Activated naive CD4-positive, alpha-beta T cell treated with anti-CD3 and anti-CD28 coated beads, Interleukin-2, amount 50 U/mL, for 24 hours (primary cell): ENCODE measurements around the gene GLMP.

Experiments used
- H3K27ac Mint-ChIP-seq: one replicate; pipeline ENCODE4 v1.8.0; 2021; ENCODE audit warnings: mild to moderate bottlenecking, mixed read lengths
- H3K27me3 Mint-ChIP-seq: one replicate; pipeline ENCODE4 v1.8.0; 2021; ENCODE audit warnings: mixed read lengths
- H3K36me3 Mint-ChIP-seq: one replicate; pipeline ENCODE4 v1.8.0; 2021; ENCODE audit warnings: mixed read lengths
- H3K4me1 Mint-ChIP-seq: one replicate; pipeline ENCODE4 v1.8.0; 2021; ENCODE audit warnings: mixed read lengths
- H3K4me3 Mint-ChIP-seq: one replicate; pipeline ENCODE4 v1.8.0; 2021; ENCODE audit warnings: mild to moderate bottlenecking, mixed read lengths
- H3K9me3 Mint-ChIP-seq: one replicate; pipeline ENCODE4 v1.8.0; 2021; ENCODE audit warnings: mixed read lengths

GLMP gene

DNA sequence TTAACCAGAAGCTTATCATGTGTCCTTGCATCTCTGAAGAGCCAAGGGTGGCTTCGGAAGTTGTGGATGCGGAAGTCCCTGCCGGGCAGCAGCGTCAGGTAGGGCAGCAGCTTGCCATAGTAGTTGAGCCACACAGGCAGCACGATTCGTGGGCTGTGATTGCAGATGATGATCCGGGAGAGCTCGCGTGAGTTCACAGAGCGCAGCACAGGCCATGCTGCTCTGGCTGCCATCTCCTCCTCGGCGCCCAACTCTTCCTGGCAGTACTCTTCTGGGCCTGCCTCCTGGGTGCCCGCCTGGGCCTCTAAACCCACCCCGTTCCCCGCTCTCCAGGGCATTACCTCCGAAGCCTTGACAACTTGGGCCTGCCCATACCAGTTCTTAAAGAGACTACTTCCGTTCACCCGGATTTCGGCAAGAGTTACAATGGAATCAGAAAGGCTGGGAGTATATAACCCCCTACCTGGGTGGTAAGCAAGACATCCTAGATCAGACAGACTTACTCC, 3.4 kb upstream of the GLMP start, which contains the start of gene VHLL:
TSS of gene VHLL (minus strand) at position 456 of the 506 bp plus-strand sequence. CDS start at position 338, 118 bp downstream.
- H3K9me3 Mint-ChIP-seq, result no peaks in the 10 kb centered on the region
- H3K4me3 Mint-ChIP-seq, result no peak within 1 kb of the TSS
- H3K27ac Mint-ChIP-seq, result no peak within 1 kb of the TSS

DNA sequence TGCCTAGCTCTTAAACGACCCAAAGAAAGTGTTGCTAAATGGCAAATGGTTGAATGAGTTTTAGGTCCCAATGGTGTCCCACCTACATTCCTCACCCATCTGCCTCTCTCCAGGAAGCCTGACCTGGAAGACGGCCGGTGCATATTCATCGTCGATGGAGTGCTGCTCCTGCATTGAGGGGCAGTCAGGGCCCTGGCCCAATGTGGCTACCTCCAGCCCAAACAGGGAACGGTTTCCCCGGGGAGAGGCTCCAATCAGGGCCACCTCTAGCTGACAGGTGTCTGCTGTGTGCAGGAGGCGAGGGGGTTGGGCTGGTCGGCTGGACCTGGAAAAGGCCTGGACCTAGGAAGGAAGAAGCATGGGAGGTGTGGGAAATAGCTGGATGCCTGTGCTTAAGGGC, 1.6 kb downstream of the GLMP start:
- Mint-ChIP-seq H3K4me3 (no peak overlapping the region), H3K27ac (no peak overlapping the region), H3K9me3 (no peaks in the 10 kb centered on the region), H3K36me3 (no peaks in the 10 kb centered on the region), H3K27me3 (no peaks in the 10 kb centered on the region), H3K4me1 (peaks cover 26% of the 10 kb centered on the region)

More for the DNA sequence above, 3.4 kb upstream of the GLMP start, which contains the start of gene VHLL:
- Mint-ChIP-seq H3K36me3 (no peaks in the 10 kb centered on the region), H3K4me1 (peaks cover 18% of the 10 kb centered on the region), H3K27me3 (no peaks in the 10 kb centered on the region)

DNA sequence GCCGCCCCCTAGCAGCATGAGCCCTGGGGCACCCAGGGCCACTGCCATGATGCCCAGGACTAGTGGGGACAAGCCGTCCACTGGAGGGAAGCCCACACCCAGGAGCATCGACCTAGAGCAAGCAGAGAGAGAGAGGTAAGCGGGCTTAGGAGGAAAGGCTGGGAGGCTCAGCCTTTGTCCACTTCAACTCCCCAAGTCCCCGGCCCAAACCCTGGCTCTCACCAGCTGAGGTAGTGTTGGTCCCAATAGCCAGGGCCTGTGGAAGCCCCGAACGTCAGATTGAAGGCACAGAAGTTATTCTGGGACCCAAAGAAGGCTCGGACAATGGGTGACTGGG, 2.4 kb downstream of the GLMP start:
- Mint-ChIP-seq H3K27me3 (no peaks in the 10 kb centered on the region), H3K4me3 (no peak overlapping the region), H3K4me1 (peaks cover 26% of the 10 kb centered on the region), H3K9me3 (no peaks in the 10 kb centered on the region), H3K27ac (peak overlapping the region; percentile 72), H3K36me3 (no peaks in the 10 kb centered on the region)

DNA sequence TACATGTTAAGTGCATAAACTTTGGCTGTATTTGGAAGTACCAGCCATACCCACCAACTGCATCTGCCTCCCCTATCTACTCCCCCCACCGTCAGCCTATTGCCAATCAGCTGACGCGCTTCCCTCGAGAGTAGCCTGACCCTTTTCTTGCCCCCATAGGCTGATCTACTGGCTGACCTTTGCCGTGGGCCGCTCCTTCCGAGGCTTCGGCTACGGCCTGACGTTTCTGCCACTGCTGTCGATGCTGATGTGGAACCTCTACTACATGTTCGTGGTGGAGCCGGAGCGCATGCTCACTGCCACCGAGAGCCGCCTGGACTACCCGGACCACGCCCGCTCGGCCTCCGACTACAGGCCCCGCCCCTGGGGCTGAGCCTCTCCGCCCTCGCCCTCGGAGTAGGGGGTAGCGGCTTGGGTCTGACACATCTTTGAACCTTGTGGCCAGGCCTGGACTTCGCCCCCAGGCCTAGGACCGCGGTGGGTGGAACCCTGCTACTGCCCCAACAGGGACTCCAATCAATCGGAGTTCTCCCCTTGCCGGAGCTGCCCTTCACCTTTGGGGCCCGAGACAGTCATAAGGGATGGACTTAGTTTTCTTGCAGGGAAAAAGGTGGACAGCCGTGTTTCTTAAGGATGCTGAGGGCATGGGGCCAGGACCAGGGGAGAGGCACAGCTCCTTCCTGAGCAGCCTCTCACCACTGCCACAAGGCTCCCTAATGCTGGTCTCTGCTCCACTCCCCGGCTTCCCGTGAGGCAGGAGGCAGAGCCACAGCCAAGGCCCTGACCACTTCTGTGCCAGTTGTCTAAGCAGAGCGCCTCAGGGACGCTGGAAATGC, 4.0 kb downstream of the GLMP start:
- H3K36me3 Mint-ChIP-seq, result no peaks in the 10 kb centered on the region

DNA sequence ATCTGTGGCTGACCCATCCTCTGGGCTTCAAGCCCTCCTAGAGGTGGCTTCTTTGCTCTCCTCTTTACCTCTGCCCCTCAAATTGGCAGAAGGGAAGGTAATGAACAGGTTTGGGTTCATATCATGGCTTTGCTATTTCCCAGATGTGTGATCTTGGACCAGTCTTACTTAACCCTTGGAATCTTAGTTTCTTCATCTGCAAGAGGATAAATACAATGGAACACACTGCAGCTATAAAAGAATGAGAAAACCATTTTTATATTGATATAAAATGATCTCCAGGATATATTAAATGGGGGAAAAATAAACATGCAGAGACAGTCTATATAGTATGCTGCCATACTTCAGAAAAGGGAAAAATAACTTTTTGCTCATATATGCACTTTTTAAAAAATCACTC, 5.6 kb downstream of the GLMP start:
- Mint-ChIP-seq H3K4me3 (no peak overlapping the region), H3K27ac (no peak overlapping the region), H3K27me3 (no peaks in the 10 kb centered on the region), H3K4me1 (peaks cover 16% of the 10 kb centered on the region), H3K36me3 (no peaks in the 10 kb centered on the region), H3K9me3 (no peaks in the 10 kb centered on the region)

More for the DNA sequence above, 4.0 kb downstream of the GLMP start:
- H3K27ac Mint-ChIP-seq, result peak overlapping the region; percentile 70
- H3K4me3 Mint-ChIP-seq, result no peak overlapping the region
- peaks cover 26% of the 10 kb centered on the region for H3K4me1 Mint-ChIP-seq
- H3K27me3 Mint-ChIP-seq, result no peaks in the 10 kb centered on the region
- no peaks in the 10 kb centered on the region for H3K9me3 Mint-ChIP-seq

DNA sequence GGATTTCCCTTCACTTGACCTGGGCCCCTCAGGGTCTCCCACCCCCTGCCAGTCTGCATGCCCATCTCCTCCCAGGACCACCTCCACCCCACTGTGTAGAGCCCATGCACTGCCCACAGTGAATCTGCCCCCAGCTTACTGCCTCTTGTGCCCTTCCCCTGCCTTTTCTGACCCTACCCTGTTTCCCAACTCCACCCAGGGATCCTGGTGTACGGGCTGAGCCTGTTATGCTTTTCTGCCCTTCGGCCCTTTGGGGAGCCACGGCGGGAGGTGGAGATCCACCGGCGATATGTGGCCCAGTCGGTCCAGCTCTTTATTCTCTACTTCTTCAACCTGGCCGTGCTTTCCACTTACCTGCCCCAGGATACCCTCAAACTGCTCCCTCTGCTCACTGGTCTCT, 9.4 kb downstream of the GLMP start:
- Mint-ChIP-seq H3K27ac (peak overlapping the region; percentile 51), H3K36me3 (peaks cover 2% of the 10 kb centered on the region), H3K4me1 (peaks cover 23% of the 10 kb centered on the region), H3K27me3 (no peaks in the 10 kb centered on the region), H3K4me3 (no peak overlapping the region), H3K9me3 (no peaks in the 10 kb centered on the region)

DNA sequence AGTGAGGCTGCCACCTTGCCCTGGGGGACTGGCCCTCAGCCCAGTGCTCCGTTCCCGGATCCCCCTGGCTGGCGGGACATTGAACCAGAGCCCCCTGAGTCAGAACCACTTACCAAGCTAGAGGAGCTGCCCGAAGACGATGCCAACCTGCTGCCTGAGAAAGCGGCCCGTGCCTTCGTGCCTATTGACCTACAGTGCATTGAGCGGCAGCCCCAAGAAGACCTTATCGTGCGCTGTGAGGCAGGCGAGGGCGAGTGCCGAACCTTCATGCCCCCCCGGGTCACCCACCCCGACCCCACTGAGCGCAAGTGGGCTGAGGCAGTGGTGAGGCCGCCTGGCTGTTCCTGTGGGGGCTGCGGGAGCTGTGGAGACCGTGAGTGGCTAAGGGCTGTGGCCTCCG, 10.0 kb downstream of the GLMP start:
- H3K4me1 Mint-ChIP-seq, result peaks cover 29% of the 10 kb centered on the region
- no peaks in the 10 kb centered on the region for H3K27me3 Mint-ChIP-seq
- H3K36me3 Mint-ChIP-seq, result peaks cover 2% of the 10 kb centered on the region
- H3K27ac Mint-ChIP-seq, result no peak overlapping the region
- H3K9me3 Mint-ChIP-seq, result no peaks in the 10 kb centered on the region
- no peak overlapping the region for H3K4me3 Mint-ChIP-seq

- Mint-ChIP-seq H3K36me3 (peaks cover 2% of the 10 kb centered on the region), H3K27me3 (no peaks in the 10 kb centered on the region), H3K9me3 (no peaks in the 10 kb centered on the region), H3K4me1 (peaks cover 36% of the 10 kb centered on the region), H3K4me3 (peak overlapping the region; percentile 44), H3K27ac (no peak overlapping the region)
Observed at GRCh38 chr1:156284757-156285156, 10.7 kb downstream of the GLMP start.

GRCh38 chr1:156284112-156284511, 11.4 kb downstream of the GLMP start, which contains the start of gene TMEM79:
TSS of gene TMEM79 (plus strand) at chr1:156284325. CDS start at chr1:156285227, 902 bp downstream.
- no peaks in the 10 kb centered on the region for H3K27me3 Mint-ChIP-seq
- peaks cover 2% of the 10 kb centered on the region for H3K36me3 Mint-ChIP-seq
- H3K9me3 Mint-ChIP-seq, result no peaks in the 10 kb centered on the region
- H3K4me1 Mint-ChIP-seq, result peaks cover 37% of the 10 kb centered on the region
- H3K27ac Mint-ChIP-seq, result peak within 1 kb of the TSS; percentile 93
- H3K4me3 Mint-ChIP-seq, result peak within 1 kb of the TSS; percentile 97

DNA sequence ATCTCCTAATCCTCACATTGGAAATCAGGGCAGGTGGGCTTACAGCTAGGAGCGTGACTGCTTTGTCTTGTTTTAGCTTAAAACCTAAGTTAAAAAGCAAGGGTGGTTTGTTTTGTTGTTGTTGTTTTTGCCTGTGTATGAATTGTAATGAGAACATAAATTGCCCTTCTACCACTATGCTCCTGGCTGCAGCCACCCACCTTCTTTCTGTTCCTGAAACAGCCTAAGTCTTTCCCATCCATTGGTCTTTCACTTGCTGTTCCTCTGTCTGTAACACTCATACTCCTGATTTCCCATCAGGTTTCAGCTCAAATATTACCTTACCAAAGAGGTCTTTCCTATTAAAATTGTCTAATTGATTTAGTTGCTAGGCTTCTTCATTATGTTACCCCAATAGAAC, 12.0 kb downstream of the GLMP start:
- H3K27ac Mint-ChIP-seq, result peak overlapping the region; percentile 93
- peaks cover 37% of the 10 kb centered on the region for H3K4me1 Mint-ChIP-seq
- no peaks in the 10 kb centered on the region for H3K27me3 Mint-ChIP-seq
- H3K4me3 Mint-ChIP-seq, result peak overlapping the region; percentile 97
- H3K9me3 Mint-ChIP-seq, result no peaks in the 10 kb centered on the region
- H3K36me3 Mint-ChIP-seq, result peaks cover 2% of the 10 kb centered on the region

DNA sequence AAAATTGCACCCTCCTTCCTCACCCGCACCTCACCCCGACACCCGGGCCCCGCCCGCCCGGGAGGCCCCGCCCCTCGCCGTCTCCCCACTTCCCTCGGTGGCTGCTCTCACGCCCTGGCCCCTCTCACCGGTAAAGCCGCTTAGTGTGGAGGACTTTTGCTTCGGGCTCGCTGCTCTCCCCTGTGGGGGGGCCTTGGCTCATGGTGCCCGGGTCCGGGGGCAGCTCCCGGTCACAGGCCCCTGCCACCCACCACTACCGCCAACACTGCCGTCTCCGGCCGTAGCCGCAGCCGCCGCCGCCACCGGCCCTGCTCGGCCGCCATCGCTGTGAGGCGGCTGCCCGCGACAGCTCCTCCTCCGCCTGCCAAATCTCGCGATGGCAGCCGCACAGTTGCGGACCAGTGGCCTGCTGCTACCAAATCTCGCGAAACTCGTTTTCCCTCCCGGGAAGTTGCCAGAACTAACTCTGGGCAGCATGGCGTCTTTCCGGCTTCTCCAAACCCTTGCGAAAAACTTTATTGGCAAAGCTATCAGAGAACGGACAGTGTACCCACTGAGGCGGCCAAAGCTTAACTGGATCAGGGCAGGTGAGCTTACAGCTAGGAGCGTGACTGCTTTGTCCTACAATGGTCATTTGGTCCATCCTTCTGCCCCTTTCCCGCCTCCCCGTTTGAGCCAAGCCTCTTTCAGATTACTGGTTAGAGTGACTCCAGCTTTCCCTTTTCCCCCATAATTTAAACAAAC, 12.8 kb downstream of the GLMP start, which contains the start of gene SMG5:
TSS of gene SMG5 (minus strand) at position 347 of the 744 bp plus-strand sequence. CDS start at position 202, 145 bp downstream.
- peaks cover 37% of the 10 kb centered on the region for H3K4me1 Mint-ChIP-seq
- no peaks in the 10 kb centered on the region for H3K27me3 Mint-ChIP-seq
- H3K9me3 Mint-ChIP-seq, result no peaks in the 10 kb centered on the region
- peak within 1 kb of the TSS; percentile 93 for H3K27ac Mint-ChIP-seq
- H3K4me3 Mint-ChIP-seq, result peak within 1 kb of the TSS; percentile 97
- peaks cover 6% of the 10 kb centered on the region for H3K36me3 Mint-ChIP-seq

- Mint-ChIP-seq H3K36me3 (peaks cover 10% of the 10 kb centered on the region), H3K4me3 (peak overlapping the region; percentile 97), H3K27me3 (no peaks in the 10 kb centered on the region), H3K9me3 (no peaks in the 10 kb centered on the region), H3K4me1 (peaks cover 37% of the 10 kb centered on the region), H3K27ac (peak overlapping the region; percentile 90)
Observed at GRCh38 chr1:156281693-156282478, 13.6 kb downstream of the GLMP start.

DNA sequence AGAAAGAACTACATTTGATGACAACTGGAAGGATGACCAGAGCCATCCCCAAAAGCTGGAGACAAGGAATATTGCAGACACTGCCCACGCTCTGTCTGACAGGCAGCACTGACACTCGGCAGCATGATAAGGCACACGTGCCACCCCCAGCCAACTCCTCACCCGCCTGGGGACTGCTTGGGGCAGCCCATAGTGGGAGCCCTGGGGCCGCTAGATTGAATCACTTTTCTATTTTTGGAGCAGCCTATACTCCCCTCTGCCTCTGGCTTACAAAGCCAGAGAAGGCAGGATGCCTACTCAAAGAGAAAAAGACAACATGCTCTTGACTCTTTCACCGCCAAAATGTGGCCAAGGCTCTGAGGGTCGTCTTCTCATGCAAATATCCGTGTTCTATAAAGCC, 14.2 kb downstream of the GLMP start:
- Mint-ChIP-seq H3K4me1 (peaks cover 37% of the 10 kb centered on the region), H3K36me3 (peaks cover 10% of the 10 kb centered on the region), H3K4me3 (peak overlapping the region; percentile 97), H3K9me3 (no peaks in the 10 kb centered on the region), H3K27ac (peak overlapping the region; percentile 87), H3K27me3 (no peaks in the 10 kb centered on the region)

DNA sequence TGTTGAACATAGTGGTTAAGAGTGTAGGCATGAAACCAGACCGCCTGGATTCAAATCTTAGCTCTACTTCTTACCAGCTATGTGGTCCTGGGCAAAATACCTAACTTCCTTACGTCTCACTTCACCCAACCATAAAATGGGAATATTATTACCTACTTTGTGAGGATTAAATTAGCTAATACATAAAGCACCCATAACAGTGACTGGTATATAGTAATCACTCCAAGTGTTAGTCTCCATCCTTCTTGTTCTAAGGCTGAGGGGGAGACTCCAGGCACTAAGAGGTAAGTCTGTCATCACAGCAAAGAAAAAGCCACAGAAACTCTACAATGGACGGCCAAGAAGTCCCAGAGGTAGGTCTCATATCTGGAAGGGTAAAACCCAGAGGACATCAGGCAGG, 15.6 kb downstream of the GLMP start:
- Mint-ChIP-seq H3K27ac (no peak overlapping the region), H3K4me3 (peak overlapping the region; percentile 97), H3K9me3 (no peaks in the 10 kb centered on the region), H3K27me3 (no peaks in the 10 kb centered on the region), H3K36me3 (peaks cover 11% of the 10 kb centered on the region), H3K4me1 (peaks cover 37% of the 10 kb centered on the region)

DNA sequence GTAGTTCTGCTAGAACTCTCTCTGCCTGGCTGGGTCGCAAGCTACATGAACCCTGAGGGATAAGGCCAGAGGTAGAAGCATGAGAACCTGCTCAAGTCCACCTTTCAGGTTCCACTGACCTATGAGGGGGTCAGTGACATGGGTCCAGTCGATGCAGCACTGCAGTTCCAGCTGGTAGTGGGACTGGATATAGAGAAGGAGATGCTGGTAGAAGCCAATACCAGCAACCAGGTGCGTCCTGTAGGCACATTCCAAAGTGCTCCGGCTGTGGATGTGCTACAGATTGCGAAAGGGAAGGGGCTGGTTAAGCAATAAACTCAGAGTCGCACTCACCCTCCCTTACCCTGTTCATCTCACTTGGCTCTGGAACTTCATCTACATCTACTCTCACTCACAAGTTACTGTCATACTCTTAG, 18.5 kb downstream of the GLMP start:
- Mint-ChIP-seq H3K4me3 (no peak overlapping the region), H3K36me3 (peaks cover 23% of the 10 kb centered on the region), H3K27ac (no peak overlapping the region), H3K27me3 (no peaks in the 10 kb centered on the region), H3K9me3 (no peaks in the 10 kb centered on the region), H3K4me1 (peaks cover 20% of the 10 kb centered on the region)
